NCI-H2171 treated with DMSO at 0.1 percent for 48 hours (cell line): Measurements from ENCODE around the gene MED20.
A peak's percentile ranks its signal among the peaks of the same experiment; 100 is the strongest.
"Not testable (repeated sequence)": the region's sequence is repeated elsewhere in the genome, so short reads cannot be mapped to it uniquely, and the experiment has no call there.

Experiments
- DNase-seq: peaks from one replicate; lab custom pipeline; 2025; lab: John Stamatoyannopoulos, UW

MED20 gene, protein sequence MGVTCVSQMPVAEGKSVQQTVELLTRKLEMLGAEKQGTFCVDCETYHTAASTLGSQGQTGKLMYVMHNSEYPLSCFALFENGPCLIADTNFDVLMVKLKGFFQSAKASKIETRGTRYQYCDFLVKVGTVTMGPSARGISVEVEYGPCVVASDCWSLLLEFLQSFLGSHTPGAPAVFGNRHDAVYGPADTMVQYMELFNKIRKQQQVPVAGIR

DNA sequence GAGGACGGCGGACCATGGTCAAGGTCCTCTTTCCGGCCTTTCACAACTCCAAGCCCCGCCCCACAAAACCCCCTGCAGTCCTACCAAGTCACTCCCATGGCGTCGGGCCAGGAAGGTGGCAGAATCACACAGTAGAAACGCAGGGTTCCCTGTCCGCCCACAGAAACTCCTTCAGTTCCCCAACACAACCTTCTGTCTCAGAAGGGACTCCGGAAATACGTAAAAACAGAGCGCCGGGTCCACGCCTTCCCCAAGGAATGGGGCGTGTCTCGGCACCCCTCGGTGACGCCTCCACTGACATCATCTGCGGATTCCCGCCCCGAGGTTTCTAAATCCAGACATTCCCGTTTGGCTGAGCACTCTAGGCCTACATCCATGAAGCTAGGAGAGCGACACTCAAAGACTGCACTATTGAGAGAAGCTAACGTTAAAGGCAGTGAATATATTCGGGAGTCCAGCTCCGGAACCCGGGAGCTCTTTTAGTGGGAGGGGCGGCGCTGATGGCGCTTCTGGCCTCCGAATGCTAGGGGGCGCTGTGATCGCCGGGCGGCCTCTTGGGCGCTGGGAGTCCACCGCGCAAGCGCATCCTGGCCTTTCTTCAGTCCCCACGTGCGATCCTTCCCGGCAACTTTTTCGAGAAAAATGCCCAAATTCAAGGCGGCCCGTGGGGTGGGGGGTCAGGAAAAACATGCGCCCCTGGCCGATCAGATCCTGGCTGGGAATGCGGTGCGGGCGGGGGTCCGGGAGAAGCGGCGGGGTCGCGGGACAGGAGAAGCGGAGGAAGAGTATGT, at the start of gene MED20, which contains the start of gene BYSL:
TSS of gene MED20 (minus strand) at position 219 of the 791 bp plus-strand sequence. CDS start at position 98, 121 bp downstream.
TSS of gene BYSL (plus strand) at position 579 of the 791 bp plus-strand sequence. CDS start at position 643, 64 bp downstream.
- DNase-seq = peak; percentile 91

DNA sequence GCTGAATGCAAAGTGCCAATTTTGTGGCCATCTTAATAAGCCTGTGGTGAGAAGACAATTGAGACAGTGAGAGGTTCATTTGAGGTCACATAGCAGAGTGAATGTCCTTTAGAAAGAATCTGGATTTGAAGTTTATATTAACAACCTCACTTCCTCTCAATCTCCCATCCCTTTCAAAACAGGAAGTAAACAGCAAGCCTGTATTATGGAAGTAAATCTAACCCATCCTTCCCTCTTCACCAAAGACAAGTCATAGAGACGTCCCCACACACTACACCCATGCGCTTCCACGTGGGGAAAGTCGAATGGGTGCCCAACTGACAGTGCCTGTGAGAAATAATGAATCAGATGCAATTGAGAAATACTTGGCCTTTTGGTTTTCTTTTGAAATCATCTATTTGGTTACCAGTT, 49.5 kb upstream of the MED20 start:
- no peak for DNase-seq

DNA sequence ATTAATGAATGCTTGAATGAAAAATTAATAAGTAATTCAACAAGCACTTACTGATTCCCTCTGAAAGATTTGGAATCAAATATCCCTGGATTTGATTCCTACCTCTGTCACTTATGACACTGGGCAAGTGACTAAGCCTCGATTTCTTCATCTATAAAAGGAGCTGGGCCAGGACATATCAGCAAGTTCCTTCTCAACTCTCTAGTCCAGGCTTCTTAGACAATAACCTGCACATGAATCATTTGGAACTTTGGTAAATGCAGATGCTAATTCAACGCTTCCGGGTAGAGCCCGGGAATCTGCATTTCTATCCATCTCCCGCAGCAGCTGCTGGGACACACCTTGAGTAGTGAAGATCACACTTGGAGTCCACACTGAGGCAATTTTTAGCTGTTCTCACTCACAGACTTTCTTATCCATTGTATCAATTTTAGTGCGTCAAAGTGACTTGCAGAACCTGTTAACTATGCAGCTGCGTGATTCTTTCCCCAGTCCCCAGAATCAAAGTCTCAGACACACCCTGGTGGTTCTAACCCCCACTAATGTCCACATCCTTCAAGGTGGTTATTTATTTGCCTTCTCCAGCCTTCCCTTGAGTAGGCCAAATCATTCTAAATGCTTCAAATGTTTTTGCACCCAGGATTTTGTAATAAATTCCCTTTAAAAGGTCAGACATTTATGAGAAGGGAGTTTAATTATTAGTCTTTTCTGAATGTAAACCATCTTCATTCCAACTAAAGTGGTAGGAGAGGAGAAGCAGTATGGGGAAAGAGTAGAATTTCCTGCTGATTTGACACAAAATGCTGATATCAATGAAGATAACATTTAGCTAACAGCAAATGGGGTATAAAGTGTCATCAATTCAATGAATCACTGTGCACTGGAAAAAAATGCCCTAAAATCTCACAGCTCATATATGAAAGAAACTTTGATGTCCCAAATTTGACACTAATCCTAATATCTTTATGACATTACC, 46.7 kb upstream of the MED20 start:
- DNase-seq = no peak

DNA sequence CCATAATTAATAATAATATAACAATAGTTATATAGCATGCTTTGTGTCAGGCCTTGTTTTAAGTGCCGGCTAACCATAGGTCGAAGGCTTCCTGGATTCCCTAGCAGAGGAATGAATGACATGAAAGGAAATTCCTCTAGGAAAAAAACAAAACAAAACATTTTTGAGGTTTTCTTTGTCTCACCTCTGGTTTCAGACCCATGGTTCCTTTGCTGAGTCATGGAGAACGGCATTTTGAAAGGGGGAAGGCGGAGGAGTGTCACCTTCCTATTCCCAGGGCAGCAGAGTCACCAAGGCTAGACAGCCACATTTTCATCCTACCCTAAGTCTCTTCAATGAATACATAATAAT, 46.0 kb upstream of the MED20 start:
- no peak for DNase-seq

DNA sequence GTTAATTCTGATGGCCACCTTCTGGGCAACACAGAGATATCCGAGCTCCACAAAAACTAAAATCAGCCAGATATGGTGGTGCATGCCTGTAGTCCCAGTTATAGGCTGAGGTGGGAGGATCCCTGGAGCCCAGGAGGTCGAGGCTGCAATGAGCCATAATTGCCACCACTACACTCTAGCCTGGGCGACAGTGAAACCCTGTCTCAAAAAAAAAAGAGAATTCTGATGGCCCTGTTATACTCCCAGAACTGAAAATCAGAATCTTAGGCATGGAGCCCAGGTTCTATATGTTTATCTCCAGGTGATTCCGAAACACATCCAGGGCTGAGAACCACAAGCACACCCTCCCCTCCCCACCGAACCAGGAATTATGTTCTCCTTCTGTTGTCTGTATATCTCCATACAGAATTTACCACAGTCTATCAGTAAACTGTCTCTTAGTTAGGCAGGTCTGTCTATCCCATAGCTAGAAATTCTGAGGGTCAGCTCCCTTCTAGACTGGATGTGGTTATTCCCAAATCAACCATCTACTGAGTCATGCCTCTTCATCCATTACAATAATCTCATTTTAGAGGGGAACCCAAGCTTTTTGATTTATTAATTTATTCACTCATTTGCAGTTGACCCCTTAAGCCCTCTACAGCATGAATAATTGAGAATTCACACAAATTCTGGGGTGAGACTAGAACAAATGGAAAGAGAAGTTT, 45.4 kb upstream of the MED20 start:
- no peak for DNase-seq

DNA sequence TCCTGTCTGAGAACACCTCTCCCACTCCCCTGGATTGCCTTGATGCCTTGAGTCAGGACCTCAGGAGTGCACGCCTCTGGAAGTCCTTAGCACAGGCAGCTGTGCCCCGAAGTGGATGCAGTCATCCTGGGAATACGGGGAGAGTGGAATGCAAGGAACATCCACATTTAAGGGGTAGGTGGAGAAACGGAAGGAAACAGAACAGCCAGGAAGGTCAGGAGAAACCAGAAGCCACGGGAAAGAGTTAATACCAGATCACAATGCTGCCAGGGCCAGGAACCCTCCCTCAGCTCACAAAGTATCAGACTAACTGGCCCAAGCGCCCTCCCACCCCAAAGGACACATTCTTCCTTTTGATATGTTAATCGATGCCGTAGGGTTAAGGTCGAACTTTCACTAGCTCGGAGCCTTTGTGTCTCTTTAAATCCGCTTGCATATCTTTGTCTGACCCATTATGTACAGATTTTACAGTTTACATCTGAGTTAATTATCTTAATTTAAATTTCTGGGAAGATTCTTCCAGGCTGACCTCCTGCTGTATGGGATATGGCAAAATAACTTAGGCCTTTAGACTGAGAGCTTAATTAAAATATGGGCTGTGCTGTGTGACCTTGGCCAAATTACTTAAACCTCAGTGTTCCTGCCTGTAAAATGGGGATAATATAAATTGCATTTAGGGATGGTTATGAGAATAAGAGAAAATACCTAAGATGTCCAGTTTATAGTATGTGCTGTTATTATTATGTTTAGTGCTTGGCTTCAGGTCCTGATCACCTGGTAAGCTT, 44.7 kb upstream of the MED20 start:
- DNase-seq = no peak

DNA sequence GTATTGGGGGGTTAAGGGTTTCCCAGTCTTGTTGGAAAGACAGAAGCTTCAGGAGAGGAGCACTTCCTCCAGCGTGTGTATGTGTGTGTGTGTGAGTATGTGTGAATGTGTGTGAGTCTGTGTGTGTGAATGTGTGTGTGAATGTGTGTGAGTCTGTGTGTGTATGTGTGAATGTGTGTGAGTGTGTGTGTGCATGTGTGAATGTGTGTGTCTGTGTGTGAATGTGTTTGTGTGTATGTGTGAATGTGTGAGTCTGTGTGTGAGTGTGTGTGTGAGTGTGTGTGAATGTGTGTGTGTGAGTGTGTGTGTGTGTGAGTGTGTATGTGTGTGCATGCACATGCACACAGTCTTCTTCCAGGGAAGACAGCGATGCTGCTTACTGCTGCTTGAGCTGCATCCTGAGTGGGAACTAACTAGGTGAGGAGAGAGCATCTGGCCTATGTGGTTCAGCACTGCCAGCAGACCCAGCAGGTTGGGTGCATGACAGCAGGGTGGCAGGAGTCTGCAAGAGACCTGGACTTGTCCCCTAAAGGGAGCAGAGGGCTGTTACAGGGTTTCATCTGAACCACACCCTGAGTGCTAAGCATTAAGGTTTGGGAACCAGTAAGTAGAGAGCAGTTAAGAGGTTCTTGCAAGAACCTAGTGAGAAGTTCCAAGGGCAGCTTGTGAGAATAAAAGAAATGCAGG, 43.4 kb upstream of the MED20 start:
- DNase-seq = peak; percentile 81

DNA sequence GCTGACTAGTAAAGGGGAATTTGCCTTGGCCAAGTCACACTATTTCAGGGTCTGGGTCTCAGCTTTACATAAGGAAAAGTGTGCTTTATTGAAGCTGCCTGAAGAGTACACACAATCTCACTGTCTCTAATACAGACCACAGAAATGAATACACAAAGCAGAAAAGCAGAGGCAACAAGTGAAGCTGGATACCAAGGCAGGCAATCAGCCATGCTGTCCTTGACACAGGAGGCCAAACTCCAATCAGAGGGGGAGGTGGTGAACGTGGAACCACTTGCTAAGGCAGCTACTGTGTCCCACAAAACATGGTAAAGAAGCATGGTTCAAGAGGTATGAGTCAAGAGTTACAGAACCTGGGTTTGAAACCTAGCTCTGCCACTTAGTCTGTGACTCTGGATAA, 42.4 kb upstream of the MED20 start:
- no peak for DNase-seq

DNA sequence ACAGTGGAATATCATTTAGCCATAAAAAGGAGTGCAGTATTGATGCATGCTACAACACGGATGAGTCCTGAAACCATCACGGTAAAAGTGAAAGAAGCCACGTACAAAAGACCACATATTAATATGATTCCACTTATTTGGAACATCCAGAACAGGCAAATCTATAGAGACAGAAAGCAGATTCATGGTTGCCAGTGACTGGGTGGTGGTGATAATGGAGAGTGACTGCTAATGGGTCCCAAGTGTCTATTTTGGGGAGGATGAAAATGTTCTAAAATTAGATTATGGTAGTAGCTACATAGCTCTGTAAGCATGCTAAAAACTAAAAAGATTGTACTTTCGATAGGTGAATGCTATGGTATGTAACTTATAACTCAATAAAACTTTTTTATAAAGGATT, 39.1 kb upstream of the MED20 start:
- DNase-seq = no peak

DNA sequence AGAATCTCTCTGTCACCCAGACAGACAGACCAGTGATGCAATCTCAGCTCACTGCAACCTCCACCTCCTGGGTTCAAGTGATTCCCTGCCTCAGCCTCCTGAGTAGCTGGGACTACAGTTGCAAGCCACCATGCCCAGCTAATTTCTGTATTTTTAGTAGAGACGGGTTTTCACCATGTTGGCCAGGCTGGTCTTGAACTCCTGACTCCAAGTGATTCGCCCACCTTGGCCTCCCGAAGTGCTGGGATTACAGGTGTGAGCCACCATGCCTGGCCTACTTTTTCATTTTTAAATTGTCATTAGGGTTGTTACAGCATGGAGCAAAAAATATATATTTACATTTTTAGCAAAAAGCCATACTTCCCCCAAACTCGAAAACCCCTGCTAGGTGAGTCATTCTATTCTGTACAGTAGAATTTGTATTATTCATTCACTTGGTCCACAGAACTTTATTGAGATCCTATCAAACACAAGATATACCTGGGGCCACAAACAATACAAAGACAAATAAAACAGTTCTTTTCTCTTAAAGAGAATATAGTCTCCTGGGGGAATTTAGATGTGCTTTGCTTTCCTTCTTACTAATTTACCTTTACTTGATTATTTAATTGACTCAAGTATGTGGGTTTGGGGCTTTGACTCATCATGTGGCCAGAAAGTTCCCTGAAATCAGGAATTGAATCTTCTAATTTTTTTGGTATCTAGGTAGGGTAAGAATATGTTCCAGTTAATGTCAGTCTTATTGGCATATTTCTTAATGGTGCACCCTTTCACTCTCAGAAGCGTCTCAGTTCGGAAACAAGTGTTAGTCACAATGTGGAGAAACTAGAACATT, 37.3 kb upstream of the MED20 start:
- DNase-seq = no peak

DNA sequence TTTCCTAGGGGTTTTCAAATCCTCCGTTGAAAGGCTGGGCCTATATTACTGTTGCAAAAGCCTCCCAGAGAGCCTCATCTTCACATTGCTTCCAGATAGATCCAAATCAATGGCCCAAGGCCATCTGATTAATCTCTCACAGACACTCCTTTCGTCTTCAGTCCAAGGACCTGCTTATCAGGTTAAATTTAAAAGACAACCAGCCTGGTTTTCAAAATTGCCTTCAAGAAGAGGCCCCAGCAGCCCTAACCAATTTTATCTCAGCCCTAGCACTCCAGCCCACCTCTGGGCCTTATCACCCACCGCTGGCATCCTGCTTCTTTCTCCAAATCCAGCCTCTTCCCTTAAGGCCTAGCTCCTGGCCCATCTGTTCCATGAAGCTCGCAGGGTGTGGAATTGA, 36.2 kb upstream of the MED20 start:
- no peak for DNase-seq

DNA sequence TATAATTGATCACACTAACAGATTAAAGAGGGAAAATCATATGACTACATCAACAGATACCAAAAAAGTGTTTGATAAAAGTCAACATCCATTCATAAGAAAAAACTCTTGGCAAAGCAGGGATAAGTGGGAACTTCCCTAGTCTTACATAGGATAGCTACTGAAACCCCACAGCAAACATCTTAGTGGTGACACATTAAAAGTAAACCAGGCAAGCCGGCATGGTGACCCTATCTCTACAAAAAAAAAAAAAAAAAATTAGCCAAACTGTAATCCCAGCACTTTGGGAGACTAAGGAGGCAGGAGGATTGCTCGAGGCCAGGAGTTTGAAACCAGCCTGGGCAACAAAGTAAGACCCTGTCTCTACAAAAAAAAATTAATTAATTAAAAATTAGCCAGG, 34.5 kb upstream of the MED20 start:
- DNase-seq = no peak

DNA sequence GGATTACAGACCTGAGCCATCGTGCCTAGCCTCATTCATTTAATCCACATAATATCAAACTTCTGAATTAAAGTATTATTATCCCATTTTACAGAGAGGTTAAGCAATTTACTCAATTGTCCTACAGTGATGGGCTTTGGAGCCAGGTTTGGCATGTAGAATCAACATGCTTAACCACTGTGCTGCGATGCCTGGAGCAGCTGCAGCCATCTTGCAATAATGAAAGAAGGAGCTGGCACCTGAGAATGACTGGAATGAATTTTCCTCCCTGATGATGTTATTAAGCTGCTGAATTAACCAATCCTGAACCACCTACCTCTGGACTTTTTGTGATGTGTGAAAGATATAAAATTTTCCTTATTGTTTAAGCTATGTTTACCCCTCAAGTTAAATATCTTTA, 33.7 kb upstream of the MED20 start:
- no peak for DNase-seq

DNA sequence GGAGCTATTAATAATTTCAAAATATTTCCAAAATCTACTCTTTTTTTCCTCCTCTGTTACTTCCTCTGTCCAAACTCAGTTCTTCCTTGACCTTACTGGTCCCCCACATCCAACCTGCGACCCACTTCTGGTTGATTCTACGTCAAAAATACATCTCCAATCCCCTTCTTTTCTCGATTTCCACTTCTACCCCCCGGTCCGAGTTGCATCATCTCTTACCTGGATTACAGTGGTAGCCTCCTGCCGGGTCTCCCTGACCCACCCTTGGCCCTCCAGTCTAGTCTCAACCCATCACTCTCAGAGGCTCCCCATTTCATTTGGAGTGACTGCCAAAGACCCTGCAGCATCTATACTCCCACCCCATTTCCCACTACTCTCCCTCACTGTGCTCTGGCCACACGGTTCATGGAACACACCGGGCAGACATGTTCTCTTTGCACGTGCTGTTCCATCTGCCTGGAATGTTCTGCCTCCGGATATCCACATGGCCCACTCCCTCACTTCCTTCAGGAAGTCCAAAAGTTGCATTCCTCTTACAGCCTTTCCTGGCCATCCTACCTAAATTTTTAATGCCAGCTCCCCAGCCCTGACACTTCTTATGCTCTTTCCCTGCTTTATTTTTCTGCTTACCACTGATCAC, 26.8 kb upstream of the MED20 start:
- no peak for DNase-seq

DNA sequence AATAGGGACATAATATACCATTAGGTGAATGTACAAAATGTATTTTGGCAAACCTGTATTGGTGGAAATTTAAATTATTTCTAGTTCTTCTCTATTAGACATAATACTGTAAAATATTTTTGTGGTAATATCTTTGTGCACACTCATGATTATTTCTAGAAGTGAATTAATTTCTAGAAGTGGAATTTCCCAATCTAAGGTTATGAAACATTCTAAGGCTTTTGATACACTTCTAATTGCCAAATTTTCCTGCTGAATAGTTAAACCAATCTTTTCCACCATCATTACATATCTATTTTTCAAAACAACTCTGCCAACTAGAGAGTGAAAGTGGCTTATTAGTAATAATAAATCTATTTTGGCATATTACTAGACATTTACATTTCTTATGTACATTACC, 22.5 kb upstream of the MED20 start:
- DNase-seq = no peak

DNA sequence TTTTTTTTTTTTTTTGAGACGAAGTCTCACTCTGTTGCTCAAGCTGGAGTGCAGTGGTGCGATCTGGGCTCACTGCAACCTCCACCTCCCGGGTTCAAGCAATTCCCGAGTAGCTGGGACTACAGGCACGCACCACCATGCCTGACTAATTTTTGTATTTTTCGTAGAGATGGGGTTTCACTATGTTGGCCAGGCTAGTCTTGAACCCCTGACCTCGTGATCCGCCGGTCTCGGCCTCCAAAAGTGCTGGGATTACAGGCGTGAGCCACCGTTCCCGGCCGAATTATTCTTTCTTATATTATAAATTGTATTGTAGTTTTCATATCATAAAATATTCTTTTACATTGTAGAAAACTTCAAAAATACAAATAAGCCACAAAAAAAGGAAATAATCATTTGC, 21.9 kb upstream of the MED20 start:
- DNase-seq = not testable (repeated sequence)

DNA sequence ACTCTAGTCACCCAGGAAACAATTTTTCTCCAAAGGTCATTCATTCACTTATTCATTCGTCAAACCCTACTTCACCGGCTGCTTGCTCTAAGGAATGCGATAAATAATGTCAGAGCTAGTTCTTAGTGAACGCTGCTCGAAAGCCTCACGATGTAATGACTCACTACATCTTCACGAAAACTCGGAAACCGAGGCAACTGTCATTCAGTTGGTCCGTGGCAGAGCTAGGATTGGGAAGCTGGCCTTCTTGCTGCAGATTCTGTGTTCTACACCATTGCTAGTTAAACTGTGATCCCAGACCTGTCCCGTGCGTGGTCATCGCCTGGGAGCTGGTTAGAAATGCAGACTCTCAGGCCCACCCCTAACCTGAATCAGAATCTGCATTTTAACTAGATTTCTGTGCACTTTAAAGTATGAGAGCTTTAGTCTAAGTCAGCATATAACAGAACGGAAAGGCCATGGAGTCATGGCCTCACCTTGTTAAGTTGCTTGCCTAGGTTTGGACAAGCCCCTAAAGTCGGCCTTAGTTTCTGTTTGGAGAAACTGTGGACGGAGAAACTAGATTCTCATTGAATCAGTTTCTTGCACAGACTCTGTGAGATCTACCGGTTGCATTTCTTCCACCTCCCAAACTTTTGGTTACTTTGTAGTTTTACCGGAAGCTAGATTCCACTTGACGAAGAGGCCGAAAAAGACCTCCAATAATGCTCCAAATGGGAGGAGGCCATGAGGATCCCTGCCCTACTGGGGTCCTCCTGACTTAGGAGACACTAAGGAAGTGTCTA, 21.3 kb upstream of the MED20 start:
- no peak for DNase-seq
